Neural progenitor cell (in vitro differentiated cells): Measurements from ENCODE around the gene ING1. TPM values are rescaled to one million over a fixed set of nuclear protein-coding genes. Genes with fewer than 3 reads are reported as not detected.
"Not testable (repeated sequence)": the region's sequence is repeated elsewhere in the genome, so short reads cannot be mapped to it uniquely, and the experiment has no call there.

Experiments
- DNase-seq: peaks from one replicate; pipeline ENCODE4 v3.0.0-alpha.2; 2016; ENCODE audit warnings: low spot score
- H2AFZ ChIP-seq: fragments of 200-600 bp; sonication (generic); replicated peaks from 2 replicates; pipeline ENCODE4 v1.6.1; 2016; ENCODE audit warnings: antibody characterized with exemption
- H3F3A ChIP-seq: fragments of 200-600 bp; sonication (generic); 2 replicates; pipeline ENCODE4 v1.6.1; 2016; ENCODE audit warnings: antibody characterized with exemption, low read depth
- H3K27ac ChIP-seq: fragments of 200-600 bp; sonication (generic); 2 replicates; pipeline ENCODE4 v1.5.1; 2016; ENCODE audit warnings: mild to moderate bottlenecking
- H3K27me3 ChIP-seq: fragments of 200-600 bp; sonication (generic); 2 replicates; pipeline ENCODE4 v1.6.1; 2016; ENCODE audit warnings: mild to moderate bottlenecking, moderate library complexity
- H3K36me3 ChIP-seq: fragments of 200-600 bp; sonication (generic); 2 replicates; pipeline ENCODE4 v1.5.1; 2016
- H3K4me1 ChIP-seq: fragments of 200-600 bp; sonication (generic); 2 replicates; pipeline ENCODE4 v1.6.1; 2016; ENCODE audit warnings: mixed run types
- H3K4me2 ChIP-seq: fragments of 200-600 bp; sonication (generic); 2 replicates; pipeline ENCODE4 v1.6.1; 2016
- H3K4me3 ChIP-seq: fragments of 200-600 bp; sonication (generic); 2 replicates; pipeline ENCODE4 v1.5.1; 2016
- H3K79me2 ChIP-seq: fragments of 200-600 bp; sonication (generic); 2 replicates; pipeline ENCODE4 v1.6.1; 2016; ENCODE audit warnings: low read depth
- H3K9ac ChIP-seq: fragments of 200-600 bp; sonication (generic); 2 replicates; pipeline ENCODE4 v1.6.1; 2016
- H3K9me3 ChIP-seq: fragments of 200-600 bp; sonication (generic); 2 replicates; pipeline ENCODE4 v1.5.1; 2016; ENCODE audit warnings: low read depth
- H4K20me1 ChIP-seq: fragments of 200-600 bp; sonication (generic); 2 replicates; pipeline ENCODE4 v1.6.1; 2016; ENCODE audit warnings: low read depth
- H3K27ac Mint-ChIP-seq: 3 replicates; pipeline ENCODE4 v1.8.0; 2021; ENCODE audit warnings: mixed read lengths
- H3K27me3 Mint-ChIP-seq: 2 replicates; pipeline ENCODE4 v1.8.0; 2022; ENCODE audit warnings: low read depth, mild to moderate bottlenecking, inconsistent platforms, moderate library complexity, mixed read lengths; ENCODE audit not compliant: insufficient read depth
- H3K36me3 Mint-ChIP-seq: 3 replicates; pipeline ENCODE4 v1.8.0; 2021; ENCODE audit warnings: mixed read lengths
- H3K4me1 Mint-ChIP-seq: 3 replicates; pipeline ENCODE4 v1.8.0; 2021; ENCODE audit warnings: mixed read lengths
- H3K4me3 Mint-ChIP-seq: 3 replicates; pipeline ENCODE4 v1.8.0; 2021; ENCODE audit warnings: mild to moderate bottlenecking, moderate library complexity, mixed read lengths
- H3K9me3 Mint-ChIP-seq: 3 replicates; pipeline ENCODE4 v1.8.0; 2020; ENCODE audit warnings: mixed read lengths
- CTCF ChIP-seq: fragments of 200-600 bp; sonication (generic); IDR thresholded peaks from 2 replicates; pipeline ENCODE4 v1.5.1; 2017; ENCODE audit warnings: antibody characterized with exemption, mild to moderate bottlenecking
- EZH2 ChIP-seq: fragments of 200-600 bp; sonication (generic); IDR thresholded peaks from 2 replicates; pipeline ENCODE4 v1.6.1; 2017; ENCODE audit warnings: antibody characterized with exemption, mild to moderate bottlenecking, moderate library complexity
- EZH2phosphoT487 ChIP-seq: fragments of 200-600 bp; sonication (generic); IDR thresholded peaks from 2 replicates; pipeline ENCODE4 v1.6.1; 2017; ENCODE audit warnings: antibody characterized with exemption
- total RNA-seq: library from RNA; depleted of rRNA; stranded (reverse); fragments of >200 nt; gene quantifications from 2 replicates; pipeline ENCODE4 v1.2.3, GENCODE V29; 2015; ENCODE audit warnings: low replicate concordance

The ING1 gene
- total RNA-seq, 1 donor from 2014 or later, result 14.7 TPM

GRCh38 chr13:110665491-110666254, 47.8 kb upstream of the ING1 start:
- H3K4me3 Mint-ChIP-seq, result no peak overlapping the region
- H3K36me3 ChIP-seq, result peaks cover 15% of the 10 kb centered on the region

DNA sequence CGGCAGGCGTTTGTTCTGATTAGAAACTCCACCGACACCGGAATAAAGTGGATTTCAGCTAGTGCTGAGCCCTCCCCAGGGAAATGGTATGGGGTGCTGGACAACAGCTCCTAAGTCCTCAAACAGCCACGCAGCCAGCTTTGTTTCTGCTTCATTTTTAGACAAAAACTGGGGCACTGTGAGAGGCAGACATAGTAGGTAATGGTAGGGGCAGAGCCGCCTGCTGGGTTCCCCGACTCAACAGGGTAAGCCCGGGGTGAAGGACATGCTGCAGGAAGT, 47.3 kb upstream of the ING1 start:
- H4K20me1 ChIP-seq, result no peaks in the 10 kb centered on the region
- Mint-ChIP-seq H3K9me3 (peaks cover 25% of the 10 kb centered on the region), H3K4me1 (no peaks in the 10 kb centered on the region), H3K27ac (no peak overlapping the region), H3K4me3 (no peak overlapping the region), H3K36me3 (peaks cover 73% of the 10 kb centered on the region), H3K27me3 (peaks cover 2% of the 10 kb centered on the region)
- no peak overlapping the region for H3K9ac ChIP-seq
- no peaks in the 10 kb centered on the region for H3K4me1 ChIP-seq
- no peak overlapping the region for H3K4me3 ChIP-seq
- H3K4me2 ChIP-seq, result no peak overlapping the region
- no peaks in the 10 kb centered on the region for H3F3A ChIP-seq
- H3K36me3 ChIP-seq, result peaks cover 15% of the 10 kb centered on the region
- H2AFZ ChIP-seq, result no peak overlapping the region
- no peak overlapping the region for H3K27ac ChIP-seq
- H3K79me2 ChIP-seq, result no peaks in the 10 kb centered on the region
- no peak for DNase-seq
- H3K27me3 ChIP-seq, result no peaks in the 10 kb centered on the region
- peaks cover 4% of the 10 kb centered on the region for H3K9me3 ChIP-seq
- TF ChIP-seq CTCF, result no peak
- TF ChIP-seq EZH2phosphoT487, result no peak
- TF ChIP-seq EZH2, result no peak

More at GRCh38 chr13:110665491-110666254, 47.8 kb upstream of the ING1 start:
- Histone ChIP-seq H3K79me2 (no peaks in the 10 kb centered on the region), H3F3A (no peaks in the 10 kb centered on the region), H3K27me3 (no peaks in the 10 kb centered on the region), H4K20me1 (no peaks in the 10 kb centered on the region), H3K4me3 (no peak overlapping the region), H3K9me3 (peaks cover 8% of the 10 kb centered on the region), H3K4me2 (no peak overlapping the region), H3K4me1 (no peaks in the 10 kb centered on the region), H2AFZ (no peak overlapping the region), H3K27ac (no peak overlapping the region), H3K9ac (no peak overlapping the region)
- peaks cover 23% of the 10 kb centered on the region for H3K9me3 Mint-ChIP-seq
- TF ChIP-seq EZH2 (no peak), CTCF (no peak), EZH2phosphoT487 (no peak)
- peaks cover 71% of the 10 kb centered on the region for H3K36me3 Mint-ChIP-seq
- H3K27ac Mint-ChIP-seq, result no peak overlapping the region
- peaks cover 2% of the 10 kb centered on the region for H3K27me3 Mint-ChIP-seq
- no peaks in the 10 kb centered on the region for H3K4me1 Mint-ChIP-seq
- no peak for DNase-seq

DNA sequence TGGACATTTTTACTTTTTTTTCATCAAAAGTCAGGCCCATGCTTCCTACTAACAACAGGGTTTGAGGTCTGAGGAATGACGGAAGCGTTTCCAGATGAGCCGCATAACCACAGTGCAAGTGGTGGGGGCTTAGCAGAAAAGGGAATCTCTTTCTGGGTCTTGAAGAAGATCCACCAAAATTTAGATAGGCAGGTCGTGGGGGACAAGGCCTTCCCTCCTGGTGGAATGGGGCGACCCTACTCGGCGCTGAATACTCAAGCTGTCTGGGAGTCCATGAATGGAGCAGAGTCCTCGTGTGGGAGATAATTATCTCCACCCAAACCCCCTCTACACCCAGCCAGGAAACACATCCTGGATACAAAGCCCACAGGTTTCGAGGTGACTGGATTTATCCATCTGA, 44.5 kb upstream of the ING1 start:
- Mint-ChIP-seq H3K27me3 (peaks cover 2% of the 10 kb centered on the region), H3K4me3 (no peak overlapping the region), H3K9me3 (peaks cover 26% of the 10 kb centered on the region), H3K36me3 (peaks cover 70% of the 10 kb centered on the region), H3K27ac (no peak overlapping the region), H3K4me1 (no peaks in the 10 kb centered on the region)
- Histone ChIP-seq H3K9ac (no peak overlapping the region), H2AFZ (no peak overlapping the region), H3K27me3 (no peaks in the 10 kb centered on the region), H3K79me2 (no peaks in the 10 kb centered on the region), H3K36me3 (peaks cover 8% of the 10 kb centered on the region), H3F3A (no peaks in the 10 kb centered on the region), H3K4me1 (no peaks in the 10 kb centered on the region), H3K4me2 (no peak overlapping the region), H3K9me3 (no peaks in the 10 kb centered on the region), H3K4me3 (no peak overlapping the region), H3K27ac (no peak overlapping the region), H4K20me1 (no peaks in the 10 kb centered on the region)
- no peak for DNase-seq
- TF ChIP-seq CTCF, result no peak
- TF ChIP-seq EZH2, result no peak
- TF ChIP-seq EZH2phosphoT487, result no peak

DNA sequence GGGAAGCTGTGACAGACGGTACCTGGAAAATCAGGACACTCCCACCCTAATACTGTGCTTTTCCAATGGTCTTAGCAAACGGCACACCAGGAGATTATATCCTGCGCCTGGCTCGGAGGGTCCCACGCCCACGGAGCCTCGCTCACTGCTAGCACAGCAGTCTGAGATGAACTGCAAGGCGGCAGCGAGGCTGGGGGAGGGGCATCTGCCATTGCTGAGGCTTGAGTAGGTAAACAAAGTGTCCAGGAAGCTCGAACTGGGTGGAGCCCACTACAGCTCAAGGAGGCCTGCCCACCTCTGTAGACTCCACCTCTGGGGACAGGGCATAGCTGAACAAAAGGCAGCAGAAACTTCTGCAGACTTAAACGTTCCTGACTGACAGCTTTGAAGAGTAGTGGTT, 43.7 kb upstream of the ING1 start:
- not testable (repeated sequence) for H3K4me3 ChIP-seq, H3K27me3 ChIP-seq, H3K27ac ChIP-seq, H3K4me1 ChIP-seq, H3K79me2 ChIP-seq, DNase-seq, H3K27me3 Mint-ChIP-seq, H3F3A ChIP-seq, H3K9me3 ChIP-seq, H3K4me3 Mint-ChIP-seq, H3K4me2 ChIP-seq, H2AFZ ChIP-seq, H3K27ac Mint-ChIP-seq, H3K9ac ChIP-seq, H4K20me1 ChIP-seq, H3K4me1 Mint-ChIP-seq, H3K36me3 ChIP-seq
- H3K9me3 Mint-ChIP-seq, result peaks cover 31% of the 10 kb centered on the region
- H3K36me3 Mint-ChIP-seq, result peaks cover 73% of the 10 kb centered on the region
